Left lung (tissue), 10 donors: ENCODE data around the gene MALL. TPM values are rescaled to one million over a fixed set of nuclear protein-coding genes. Genes with fewer than 3 reads are reported as not detected.

Experiments
- ATAC-seq: fragments of 200-7000 bp; cut with Tn5 transposase; one replicate; pipeline ENCODE4 v1.9.1; 2020; ENCODE audit warnings: moderate library complexity
- DNase-seq, 4 donors: peaks; one replicate each; pipeline ENCODE4 v3.0.0-alpha.2; 2013 to 2020
- H3K27ac ChIP-seq, 2 donors: fragments of 200-600 bp; sonication (generic) in 1 of 2; one replicate each; pipeline versions ENCODE4 v1.5.0 to v1.8.0; 2020 to 2021
- H3K27me3 ChIP-seq, 2 donors: fragments of 200-600 bp; sonication (generic) in 1 of 2; one replicate each; pipeline versions ENCODE4 v1.5.0 to v1.8.0; 2020 to 2021
- H3K36me3 ChIP-seq, 2 donors: fragments of 200-600 bp; sonication (generic) in 1 of 2; one replicate each; pipeline versions ENCODE4 v1.5.0 to v1.8.0; 2020 to 2021
- H3K4me1 ChIP-seq, 2 donors: fragments of 200-600 bp; one replicate each; pipeline ENCODE4 v1.8.0; 2021
- H3K4me3 ChIP-seq, 2 donors: fragments of 200-600 bp; sonication (generic) in 1 of 2; one replicate each; pipeline versions ENCODE4 v1.5.0 to v1.8.0; 2020 to 2021; ENCODE audit warnings: mild to moderate bottlenecking in 1 of 2
- H3K9me3 ChIP-seq, 2 donors: fragments of 200-600 bp; sonication (generic) in 1 of 2; one replicate each; pipeline versions ENCODE4 v1.5.0 to v1.8.0; 2020 to 2021
- intact Hi-C, 2 donors: fragments of 100-400 bp; cut with DNase I; formaldehyde crosslinking; loops; one replicate each; pipeline versions ENCODE4 v1.11.2 to v1.14.2; 2022
- polyA plus RNA-seq, 6 donors: library from polyadenylated mRNA; unstranded; fragments of 120-200 nt; gene quantifications; one replicate each; pipeline ENCODE4 v1.2.1, GENCODE V29; 2013; ENCODE audit not compliant: insufficient read length in 6 of 6
- total RNA-seq, 2 donors: library from RNA; stranded (reverse); fragmentation: NEBNext Ultra II Directional; extraction: Animal tissue kit (Norgen Biotek cat#: 25700); gene quantifications; one replicate each; pipeline ENCODE4 v1.2.1, GENCODE V29; 2021
- TF ChIP-seq, protein P1 (sequence below), 2 donors: fragments of 200-600 bp; sonication (generic) in 1 of 2; IDR thresholded peaks; one replicate each; pipeline versions ENCODE4 v1.5.0 to v1.8.0; 2021; ENCODE audit warnings: antibody characterized with exemption in 2 of 2
- donor health status: DM: no; HTN: yes; CAD: no.
- donor health status: DM: no; HTN: no; CAD: no.

The MALL gene
- total and polyA plus RNA-seq, 8 donors, result 29.3 to 288 (median 48.4) TPM

DNA sequence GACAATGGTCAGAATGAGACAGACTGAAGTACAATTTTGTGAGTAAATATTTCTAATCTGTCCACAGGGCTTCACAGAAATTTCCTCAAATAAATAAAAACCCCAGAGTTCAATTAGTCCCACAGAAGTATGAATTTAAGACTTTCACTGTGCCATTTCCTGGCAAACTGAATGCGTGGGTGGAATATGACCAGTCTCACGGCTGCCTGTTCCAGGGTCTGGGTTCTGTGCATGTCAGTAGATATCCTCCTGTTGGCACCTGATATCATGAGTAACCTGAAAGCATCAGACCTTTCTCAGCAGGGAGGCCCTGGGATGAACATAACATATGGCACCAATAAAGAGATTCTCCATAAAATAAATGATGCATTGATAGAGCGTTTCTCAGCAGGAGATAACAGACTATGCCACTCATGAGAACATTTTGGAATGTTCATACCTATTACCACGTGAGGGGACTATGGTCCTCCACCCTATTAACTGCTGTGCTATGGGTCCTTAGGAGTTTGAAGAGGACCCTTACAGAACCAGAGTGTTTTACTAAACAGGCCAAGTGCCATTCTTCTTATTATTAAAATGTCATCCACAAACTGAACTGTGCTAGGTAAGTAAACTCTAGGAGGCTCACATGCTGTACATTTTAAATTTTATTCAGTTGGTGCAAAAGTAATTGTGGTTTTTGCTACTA, 10.6 kb upstream of the MALL start:
- Histone ChIP-seq H3K4me3 (no peak overlapping the region), H3K27me3 (no peaks in the 10 kb centered on the region), H3K27ac (no peak overlapping the region), H3K9me3 (no peaks in the 10 kb centered on the region), H3K36me3 (no peaks in the 10 kb centered on the region), H3K4me1 (peaks cover 4 to 7% of the 10 kb centered on the region in 2 donors)
- DNase-seq, result no peak
- intact Hi-C loops, result no loop called here
- ATAC-seq, result peak; percentile 50
- TF ChIP-seq, protein P1, sequence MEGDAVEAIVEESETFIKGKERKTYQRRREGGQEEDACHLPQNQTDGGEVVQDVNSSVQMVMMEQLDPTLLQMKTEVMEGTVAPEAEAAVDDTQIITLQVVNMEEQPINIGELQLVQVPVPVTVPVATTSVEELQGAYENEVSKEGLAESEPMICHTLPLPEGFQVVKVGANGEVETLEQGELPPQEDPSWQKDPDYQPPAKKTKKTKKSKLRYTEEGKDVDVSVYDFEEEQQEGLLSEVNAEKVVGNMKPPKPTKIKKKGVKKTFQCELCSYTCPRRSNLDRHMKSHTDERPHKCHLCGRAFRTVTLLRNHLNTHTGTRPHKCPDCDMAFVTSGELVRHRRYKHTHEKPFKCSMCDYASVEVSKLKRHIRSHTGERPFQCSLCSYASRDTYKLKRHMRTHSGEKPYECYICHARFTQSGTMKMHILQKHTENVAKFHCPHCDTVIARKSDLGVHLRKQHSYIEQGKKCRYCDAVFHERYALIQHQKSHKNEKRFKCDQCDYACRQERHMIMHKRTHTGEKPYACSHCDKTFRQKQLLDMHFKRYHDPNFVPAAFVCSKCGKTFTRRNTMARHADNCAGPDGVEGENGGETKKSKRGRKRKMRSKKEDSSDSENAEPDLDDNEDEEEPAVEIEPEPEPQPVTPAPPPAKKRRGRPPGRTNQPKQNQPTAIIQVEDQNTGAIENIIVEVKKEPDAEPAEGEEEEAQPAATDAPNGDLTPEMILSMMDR (IDR thresholded peaks at IDR 0.05), result no peak

DNA sequence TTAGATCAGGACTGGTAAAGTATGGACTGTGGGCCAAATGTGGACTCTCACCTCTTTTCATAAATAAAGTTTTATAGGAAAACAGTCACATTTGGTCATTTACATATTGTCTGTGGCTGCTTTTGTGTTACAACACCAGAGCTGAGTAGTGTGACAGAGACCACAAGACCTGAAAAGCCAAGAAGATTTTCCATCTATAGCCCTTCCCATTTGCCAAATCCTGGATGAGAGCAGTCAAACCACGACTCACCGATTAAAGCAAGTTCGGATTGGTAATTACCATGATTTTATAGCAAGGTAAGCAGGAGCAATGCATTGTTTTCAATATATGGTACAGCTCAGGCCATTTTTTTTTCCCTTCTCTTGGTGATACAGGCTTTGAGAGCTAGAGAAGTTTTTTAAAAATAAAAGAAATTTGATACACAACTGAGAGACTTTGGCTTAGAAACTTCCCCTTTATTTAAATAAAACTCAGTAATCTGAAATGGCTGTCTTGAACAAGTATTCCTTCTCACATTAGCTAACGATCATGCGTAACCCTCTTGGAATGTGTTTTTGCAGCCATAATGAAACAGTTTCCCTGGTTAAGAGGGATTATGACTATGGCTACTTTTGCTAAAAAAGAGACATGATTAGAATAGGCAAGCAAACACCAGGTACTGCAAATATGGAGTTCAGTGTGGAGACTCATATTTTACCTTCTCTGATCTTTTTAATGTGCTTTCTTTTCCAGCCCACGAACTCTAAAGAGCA, 9.5 kb upstream of the MALL start:
- no peaks in the 10 kb centered on the region for H3K9me3 ChIP-seq
- H3K27ac ChIP-seq, result peak overlapping the region in 1 of 2 donors; percentile 35
- TF ChIP-seq, protein P1 (IDR thresholded peaks at IDR 0.05), result no peak

DNA sequence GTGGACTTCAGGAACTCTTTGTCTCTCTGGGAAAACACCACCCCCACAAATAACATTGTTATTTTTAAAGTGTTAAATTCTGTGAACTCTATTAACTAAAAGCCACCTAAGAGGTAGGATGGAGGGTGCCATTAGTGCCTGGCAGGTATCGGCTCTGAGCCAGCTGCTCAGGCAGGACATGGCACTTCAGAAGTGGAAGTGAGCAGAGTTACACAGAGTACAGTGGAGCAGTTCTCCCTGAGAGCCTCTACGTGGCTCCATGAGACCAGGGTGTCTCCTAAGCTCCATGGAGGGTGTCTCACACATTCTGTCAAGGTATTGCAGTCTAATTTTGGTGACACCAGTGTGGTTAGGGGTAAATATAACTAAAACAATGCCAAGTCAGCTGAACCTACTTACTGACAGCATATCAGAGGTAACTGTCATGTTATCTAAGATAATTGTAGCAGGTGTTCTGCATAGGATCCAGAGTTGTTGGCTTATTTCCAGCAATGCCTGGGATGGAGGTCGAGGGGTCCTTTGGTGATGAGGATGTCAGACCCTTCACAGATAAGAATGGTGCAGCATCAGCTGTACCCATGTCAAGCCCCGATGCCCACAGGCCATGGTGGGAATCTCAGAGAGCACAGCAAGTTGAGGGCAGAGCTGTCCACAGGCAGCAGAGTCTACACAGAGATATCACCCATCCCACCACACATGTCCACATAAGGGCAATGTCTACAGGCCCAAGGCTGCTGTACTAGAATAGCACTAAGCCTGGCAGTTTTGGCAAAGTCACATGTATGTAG, 8.6 kb upstream of the MALL start:
- Histone ChIP-seq H3K4me1 (peaks cover 7 to 12% of the 10 kb centered on the region in 2 donors), H3K27me3 (no peaks in the 10 kb centered on the region), H3K4me3 (no peak overlapping the region), H3K9me3 (no peaks in the 10 kb centered on the region), H3K36me3 (no peaks in the 10 kb centered on the region), H3K27ac (no peak overlapping the region)
- TF ChIP-seq, protein P1 (IDR thresholded peaks at IDR 0.05), result no peak
- intact Hi-C loops, result no loop called here
- ATAC-seq (peak; percentile 84), DNase-seq (no peak)

More for the DNA sequence above, 9.5 kb upstream of the MALL start:
- Histone ChIP-seq H3K4me3 (no peak overlapping the region), H3K27me3 (no peaks in the 10 kb centered on the region), H3K36me3 (no peaks in the 10 kb centered on the region), H3K4me1 (peaks cover 7 to 12% of the 10 kb centered on the region in 2 donors)
- DNase-seq (no peak), ATAC-seq (peak; percentile 52)
- intact Hi-C loops, result no loop called here

DNA sequence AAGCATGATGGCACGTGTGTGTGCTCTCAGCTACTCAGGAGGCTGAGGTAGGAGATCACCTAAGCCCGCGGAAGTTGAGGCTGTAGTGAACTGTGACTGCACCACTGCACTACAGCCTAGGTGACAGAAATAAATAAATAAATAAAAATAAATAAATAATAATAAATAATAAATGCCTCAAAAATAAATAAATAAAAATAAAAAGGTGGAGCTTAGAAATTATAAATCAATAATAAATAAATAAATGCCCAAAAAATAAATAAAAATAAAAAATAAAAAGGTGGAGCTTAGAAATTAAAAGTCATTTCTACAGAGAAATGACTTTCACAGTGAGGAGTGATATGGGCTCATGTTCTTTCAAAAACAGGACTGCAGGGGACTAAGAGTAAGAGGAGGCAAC, 6.0 kb upstream of the MALL start:
- intact Hi-C loops, result no loop called here
- no peaks in the 10 kb centered on the region for H3K36me3 ChIP-seq
- H3K27ac ChIP-seq, result no peak overlapping the region
- H3K9me3 ChIP-seq, result no peaks in the 10 kb centered on the region
- DNase-seq (no peak), ATAC-seq (no peak)
- H3K27me3 ChIP-seq, result peaks cover 0 to 7% of the 10 kb centered on the region in 2 donors
- peaks cover 11 to 14% of the 10 kb centered on the region in 2 donors for H3K4me1 ChIP-seq
- TF ChIP-seq, protein P1 (IDR thresholded peaks at IDR 0.05), result no peak
- no peak overlapping the region for H3K4me3 ChIP-seq

DNA sequence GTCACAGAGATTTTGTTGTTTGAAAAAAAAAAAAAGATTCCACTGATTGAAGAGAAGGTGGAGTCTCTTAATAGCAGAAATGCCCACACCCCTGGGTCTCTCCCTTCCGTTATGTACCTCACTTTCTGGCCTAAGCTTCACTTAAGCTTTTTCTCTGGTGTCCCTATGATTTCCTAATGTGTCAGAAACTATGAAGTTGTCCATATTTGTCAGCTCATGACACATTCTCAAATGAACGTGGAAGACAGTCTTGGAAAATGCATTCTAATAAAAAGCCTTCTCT, 5.4 kb upstream of the MALL start:
- Histone ChIP-seq H3K27ac (peak overlapping the region in 1 of 2 donors; percentile 49), H3K9me3 (no peaks in the 10 kb centered on the region), H3K4me3 (no peak overlapping the region), H3K27me3 (peaks cover 0 to 13% of the 10 kb centered on the region in 2 donors), H3K4me1 (peaks cover 14 to 20% of the 10 kb centered on the region in 2 donors), H3K36me3 (no peaks in the 10 kb centered on the region)
- DNase-seq (no peak), ATAC-seq (no peak)
- intact Hi-C loops, result no loop called here
- TF ChIP-seq, protein P1 (IDR thresholded peaks at IDR 0.05), result no peak
